Glutamatergic neuron (in vitro differentiated cells): ENCODE results near the gene NANOG. TPM values are rescaled to one million over a fixed set of nuclear protein-coding genes. Genes with fewer than 3 reads are reported as not detected.
"Not testable (repeated sequence)": the region's sequence is repeated elsewhere in the genome, so short reads cannot be mapped to it uniquely, and the experiment has no call there.

Experiments used
- DNase-seq: peaks from one replicate; pipeline ENCODE4 v3.0.0; 2022
- H3K27ac Mint-ChIP-seq: one replicate; pipeline ENCODE4 v1.8.0; 2020; ENCODE audit warnings: mild to moderate bottlenecking, mixed read lengths, inconsistent platforms; ENCODE audit not compliant: unreplicated experiment
- H3K27me3 Mint-ChIP-seq: one replicate; pipeline ENCODE4 v1.8.0; 2020; ENCODE audit warnings: mild to moderate bottlenecking, moderate library complexity, mixed read lengths, inconsistent platforms; ENCODE audit not compliant: unreplicated experiment
- H3K36me3 Mint-ChIP-seq: one replicate; pipeline ENCODE4 v1.8.0; 2020; ENCODE audit warnings: mild to moderate bottlenecking, mixed read lengths, inconsistent platforms; ENCODE audit not compliant: unreplicated experiment
- H3K4me1 Mint-ChIP-seq: one replicate; pipeline ENCODE4 v1.8.0; 2020; ENCODE audit warnings: mild to moderate bottlenecking, low read depth, mixed read lengths, inconsistent platforms; ENCODE audit not compliant: unreplicated experiment
- H3K4me3 Mint-ChIP-seq: one replicate; pipeline ENCODE4 v1.8.0; 2020; ENCODE audit warnings: mild to moderate bottlenecking, mixed read lengths, inconsistent platforms; ENCODE audit not compliant: unreplicated experiment
- H3K9me3 Mint-ChIP-seq: one replicate; pipeline ENCODE4 v1.8.0; 2020; ENCODE audit warnings: mild to moderate bottlenecking, moderate library complexity, mixed read lengths, inconsistent platforms; ENCODE audit not compliant: unreplicated experiment
- total RNA-seq: library from RNA; stranded (reverse); fragmentation: NEBNext Ultra II Directional; extraction: Animal tissue kit (Norgen Biotek cat#: 25700); gene quantifications from one replicate; pipeline ENCODE4 v1.2.1, GENCODE V29; 2021; ENCODE audit not compliant: unreplicated experiment
- TF ChIP-seq, protein P1 (sequence below): fragments of 200-600 bp; sonication (generic); IDR thresholded peaks from one replicate; pipeline ENCODE4 v1.5.0; 2021; ENCODE audit not compliant: partially characterized antibody, unreplicated experiment

The NANOG gene
- total RNA-seq, 1 donor from 2014 or later: 1.3 TPM

DNA sequence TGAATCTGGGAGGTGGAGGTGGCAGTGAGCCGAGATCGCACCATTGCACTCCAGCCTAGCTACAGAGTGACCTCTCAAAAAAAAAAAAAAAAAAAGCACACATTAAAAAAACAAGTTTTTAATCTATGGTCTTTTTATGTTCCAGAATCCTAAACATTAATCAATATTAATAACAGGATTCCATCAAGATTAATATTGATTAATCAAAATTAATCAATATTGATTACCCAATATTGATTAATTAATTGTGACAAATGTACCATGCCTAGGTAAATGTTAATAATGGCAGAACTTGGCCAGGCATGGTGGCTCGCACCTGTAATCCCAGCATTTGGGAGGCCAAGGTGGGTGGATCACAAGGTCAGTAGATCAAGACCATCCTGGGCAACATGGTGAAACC, 7.9 kb upstream of the NANOG start:
- no peaks in the 10 kb centered on the region for H3K36me3 Mint-ChIP-seq
- H3K4me3 Mint-ChIP-seq: no peak overlapping the region
- DNase-seq: no peak
- peaks cover 2% of the 10 kb centered on the region for H3K27me3 Mint-ChIP-seq
- H3K4me1 Mint-ChIP-seq: no peaks in the 10 kb centered on the region
- H3K9me3 Mint-ChIP-seq: peaks cover 1% of the 10 kb centered on the region
- TF ChIP-seq, protein P1, sequence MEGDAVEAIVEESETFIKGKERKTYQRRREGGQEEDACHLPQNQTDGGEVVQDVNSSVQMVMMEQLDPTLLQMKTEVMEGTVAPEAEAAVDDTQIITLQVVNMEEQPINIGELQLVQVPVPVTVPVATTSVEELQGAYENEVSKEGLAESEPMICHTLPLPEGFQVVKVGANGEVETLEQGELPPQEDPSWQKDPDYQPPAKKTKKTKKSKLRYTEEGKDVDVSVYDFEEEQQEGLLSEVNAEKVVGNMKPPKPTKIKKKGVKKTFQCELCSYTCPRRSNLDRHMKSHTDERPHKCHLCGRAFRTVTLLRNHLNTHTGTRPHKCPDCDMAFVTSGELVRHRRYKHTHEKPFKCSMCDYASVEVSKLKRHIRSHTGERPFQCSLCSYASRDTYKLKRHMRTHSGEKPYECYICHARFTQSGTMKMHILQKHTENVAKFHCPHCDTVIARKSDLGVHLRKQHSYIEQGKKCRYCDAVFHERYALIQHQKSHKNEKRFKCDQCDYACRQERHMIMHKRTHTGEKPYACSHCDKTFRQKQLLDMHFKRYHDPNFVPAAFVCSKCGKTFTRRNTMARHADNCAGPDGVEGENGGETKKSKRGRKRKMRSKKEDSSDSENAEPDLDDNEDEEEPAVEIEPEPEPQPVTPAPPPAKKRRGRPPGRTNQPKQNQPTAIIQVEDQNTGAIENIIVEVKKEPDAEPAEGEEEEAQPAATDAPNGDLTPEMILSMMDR: no peak
- no peak overlapping the region for H3K27ac Mint-ChIP-seq

DNA sequence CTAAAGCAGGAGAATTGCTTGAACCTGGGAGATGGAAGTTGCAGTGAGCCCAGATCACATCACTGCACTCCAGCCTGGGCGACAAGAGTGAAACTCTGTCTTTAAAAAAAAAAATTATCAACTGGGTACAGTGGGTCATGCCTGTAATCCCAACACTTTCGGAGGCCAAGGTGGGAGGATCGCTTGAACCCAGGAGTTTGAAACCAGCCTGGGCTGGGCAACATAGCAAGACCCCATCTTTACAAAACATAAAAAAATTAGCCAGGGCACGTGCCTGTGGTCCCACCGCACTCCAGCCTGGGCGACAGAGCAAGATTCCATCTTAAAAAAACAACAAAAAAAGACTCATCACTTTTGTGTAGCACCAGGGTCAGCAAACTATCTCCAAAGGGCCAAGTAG, 7.1 kb upstream of the NANOG start:
- Mint-ChIP-seq H3K27me3 (peaks cover 2% of the 10 kb centered on the region), H3K4me1 (no peaks in the 10 kb centered on the region), H3K9me3 (peaks cover 1% of the 10 kb centered on the region), H3K36me3 (no peaks in the 10 kb centered on the region), H3K4me3 (no peak overlapping the region), H3K27ac (no peak overlapping the region)
- no peak for DNase-seq
- TF ChIP-seq, protein P1: no peak

DNA sequence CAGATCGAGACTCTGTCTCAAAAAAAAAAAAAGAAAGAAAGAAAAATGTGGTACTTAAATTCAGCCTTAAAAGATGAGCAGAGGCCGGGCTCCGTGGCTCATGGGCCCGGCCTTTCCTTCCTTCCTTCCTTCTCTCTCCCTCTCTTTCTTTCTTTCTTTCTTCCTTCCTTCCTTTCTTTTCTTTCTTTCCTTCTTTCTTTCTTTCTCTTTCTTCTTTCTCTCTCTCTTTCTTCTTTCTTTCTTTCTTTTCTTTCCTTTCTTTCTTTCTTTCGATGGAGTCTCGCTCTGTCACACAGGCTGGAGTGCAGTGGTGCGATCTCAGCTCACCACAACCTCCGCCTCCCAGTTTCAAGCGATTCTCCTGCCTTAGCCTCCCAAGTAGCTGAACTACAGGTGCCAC, 5.8 kb upstream of the NANOG start:
- not testable (repeated sequence) for H3K9me3 Mint-ChIP-seq, DNase-seq, H3K27ac Mint-ChIP-seq, H3K4me3 Mint-ChIP-seq, H3K36me3 Mint-ChIP-seq, H3K4me1 Mint-ChIP-seq, H3K27me3 Mint-ChIP-seq

DNA sequence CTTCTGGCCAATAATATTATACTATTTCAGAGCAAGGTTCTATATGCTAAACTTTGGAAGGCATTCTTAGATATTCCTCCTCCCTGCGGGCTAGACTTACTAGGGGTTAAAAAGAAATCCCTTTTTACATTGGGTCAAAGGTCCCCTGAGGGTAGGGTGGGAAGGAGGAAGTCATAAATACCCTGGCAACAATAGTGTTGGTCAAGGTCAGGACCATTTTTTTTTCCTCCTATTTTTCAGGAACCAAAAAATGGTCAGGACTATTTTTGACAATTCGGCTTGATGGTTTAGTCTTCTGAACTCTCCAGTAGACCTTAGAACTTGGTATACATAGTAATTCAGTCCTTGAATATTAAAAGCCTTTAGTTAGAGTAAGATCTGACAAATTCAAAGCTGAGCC, 4.5 kb upstream of the NANOG start:
- H3K36me3 Mint-ChIP-seq: no peaks in the 10 kb centered on the region
- no peaks in the 10 kb centered on the region for H3K4me1 Mint-ChIP-seq
- no peak overlapping the region for H3K27ac Mint-ChIP-seq

DNA sequence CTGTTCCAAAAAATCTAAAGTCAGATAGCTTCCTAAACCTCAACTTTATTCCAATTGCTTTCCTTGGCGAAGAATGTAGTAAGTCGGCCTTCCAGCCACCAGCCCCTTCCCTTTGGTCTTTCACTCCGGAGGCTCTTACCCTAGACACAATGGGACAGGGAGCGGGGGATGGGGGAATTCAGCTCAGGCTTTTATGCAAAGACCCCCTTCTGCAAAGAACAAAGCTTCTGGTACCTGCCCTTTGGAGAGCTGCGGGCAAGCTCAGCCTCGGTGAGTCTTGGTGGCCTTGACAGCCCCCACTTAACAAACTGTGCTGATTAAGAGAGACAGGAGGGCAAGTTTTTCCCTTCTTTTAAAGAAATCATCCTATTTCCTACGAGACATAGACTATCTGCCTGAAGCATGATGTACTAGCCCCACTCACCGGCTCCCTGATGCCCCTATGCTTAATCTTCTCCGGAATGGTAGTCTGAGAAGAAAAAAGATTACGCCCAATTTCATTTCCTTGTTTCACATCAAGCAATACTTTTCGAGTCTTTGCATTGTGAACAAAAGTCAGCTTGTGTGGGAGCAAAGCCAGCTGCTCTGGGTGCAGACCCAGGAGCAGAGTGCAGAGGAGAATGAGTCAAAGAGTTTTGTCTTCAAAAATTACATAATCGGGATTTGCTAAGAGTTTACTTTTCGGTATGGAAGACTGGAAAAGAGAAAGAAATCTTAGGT, 1.5 kb upstream of the NANOG start:
- Mint-ChIP-seq H3K27ac (no peak overlapping the region), H3K4me3 (no peak overlapping the region), H3K27me3 (no peaks in the 10 kb centered on the region), H3K4me1 (no peaks in the 10 kb centered on the region), H3K36me3 (no peaks in the 10 kb centered on the region), H3K9me3 (peaks cover 1% of the 10 kb centered on the region)
- TF ChIP-seq, protein P1: no peak
- DNase-seq: no peak

More for the DNA sequence above, 4.5 kb upstream of the NANOG start:
- H3K27me3 Mint-ChIP-seq: peaks cover 2% of the 10 kb centered on the region
- peaks cover 1% of the 10 kb centered on the region for H3K9me3 Mint-ChIP-seq
- DNase-seq: no peak
- TF ChIP-seq, protein P1: no peak
- H3K4me3 Mint-ChIP-seq: no peak overlapping the region
